OCI-LY7 (cell line): ENCODE data around the gene ERICH6. TPM values are rescaled to one million over a fixed set of nuclear protein-coding genes. Genes with fewer than 3 reads are reported as not detected.

Source experiments
- BruUV-seq: library from RNA; stranded (reverse); fragments of 400-500 nt; replicated peaks from 2 replicates; lab custom pipeline; 2021; lab: Mats Ljungman, UMichigan
- CTCF ChIA-PET: fragments of 300-600 bp; sonication (Branson Sonifier 250); formaldehyde crosslinking; loops from one replicate; lab custom pipeline; 2022; ENCODE audit warnings: antibody characterized with exemption; ENCODE audit not compliant: unreplicated experiment; lab: Charles Lee
- POLR2A ChIA-PET: fragments of 300-600 bp; sonication (Branson Sonifier 250); formaldehyde crosslinking; loops from one replicate; lab custom pipeline; 2022; ENCODE audit warnings: antibody characterized with exemption; lab: Charles Lee
- DNase-seq: peaks from one replicate; pipeline ENCODE4 v3.0.0-alpha.2; 2015; ENCODE audit warnings: low spot score
- H2AFZ ChIP-seq: fragments of 200-600 bp; sonication (generic), shearing (Covaris generic); 2 replicates; pipeline ENCODE4 v1.6.1; 2014; ENCODE audit warnings: mild to moderate bottlenecking, antibody characterized with exemption, low read length, moderate library complexity
- H3K27ac ChIP-seq: fragments of 200-600 bp; sonication (generic); 2 replicates; pipeline ENCODE4 v1.5.1; 2014; ENCODE audit warnings: mixed run types, low read depth, mild to moderate bottlenecking, moderate library complexity, low read length, inconsistent platforms; ENCODE audit not compliant: poor library complexity, severe bottlenecking
- H3K36me3 ChIP-seq: fragments of 200-600 bp; sonication (generic); 2 replicates; pipeline ENCODE4 v1.6.1; 2014; ENCODE audit warnings: mild to moderate bottlenecking, antibody characterized with exemption, low read length, moderate library complexity, mixed read lengths; ENCODE audit not compliant: insufficient read depth
- H3K4me1 ChIP-seq: fragments of 200-600 bp; sonication (generic); 2 replicates; pipeline ENCODE4 v1.5.1; 2014; ENCODE audit warnings: mild to moderate bottlenecking, low read length; ENCODE audit not compliant: insufficient read depth, poor library complexity, severe bottlenecking
- H3K4me2 ChIP-seq: fragments of 200-600 bp; sonication (generic); 2 replicates; pipeline ENCODE4 v1.6.1; 2014; ENCODE audit warnings: mild to moderate bottlenecking, low read length
- H3K4me3 ChIP-seq: fragments of 200-600 bp; sonication (generic); 2 replicates; pipeline ENCODE4 v1.5.1; 2014; ENCODE audit warnings: mild to moderate bottlenecking, low read depth, low read length; ENCODE audit not compliant: poor library complexity, severe bottlenecking
- H3K79me2 ChIP-seq: fragments of 200-600 bp; sonication (generic); 2 replicates; pipeline ENCODE4 v1.6.1; 2016; ENCODE audit warnings: low read depth, mild to moderate bottlenecking, low read length, moderate library complexity, mixed read lengths; ENCODE audit not compliant: insufficient read depth
- H3K9me2 ChIP-seq: fragments of 200-600 bp; sonication (generic); 2 replicates; pipeline ENCODE4 v1.6.1; 2016; ENCODE audit warnings: mild to moderate bottlenecking, low read length, mixed read lengths; ENCODE audit not compliant: insufficient read depth
- H3K9me3 ChIP-seq: fragments of 200-600 bp; sonication (generic); 2 replicates; pipeline ENCODE4 v1.6.1; 2014; ENCODE audit warnings: mild to moderate bottlenecking, mixed run types, low read length, mixed read lengths
- H4K20me1 ChIP-seq: fragments of 200-600 bp; sonication (generic); 2 replicates; pipeline ENCODE4 v1.6.1; 2014; ENCODE audit warnings: mild to moderate bottlenecking, antibody characterized with exemption, low read length, moderate library complexity, mixed read lengths; ENCODE audit not compliant: insufficient read depth
- CTCF ChIP-seq: fragments of 200-600 bp; sonication (generic); conservative IDR thresholded peaks from 2 replicates; pipeline ENCODE4 v1.5.1; 2014; ENCODE audit warnings: mild to moderate bottlenecking, antibody characterized with exemption, low read length, moderate library complexity, mixed read lengths
- EZH2phosphoT487 ChIP-seq: fragments of 200-600 bp; sonication (generic); IDR thresholded peaks from 2 replicates; pipeline ENCODE4 v1.6.1; 2018; ENCODE audit warnings: low read depth, borderline replicate concordance, mild to moderate bottlenecking, mixed run types, antibody characterized with exemption, low read length, moderate library complexity, mixed read lengths
- intact Hi-C: fragments of 100-400 bp; cut with micrococcal nuclease; formaldehyde crosslinking; loops from one replicate; pipeline ENCODE4 v1.10.0; 2022; ENCODE audit not compliant: unreplicated experiment
- total RNA-seq, 2 experiments: library from RNA; depleted of rRNA in 1 of 2; stranded (reverse); fragments of >200 nt in 1 of 2; shearing (Covaris generic) in 1 of 2; gene quantifications; 2 replicates each; pipeline ENCODE4 v1.2.3, GENCODE V29; 2014 to 2022

ERICH6 gene
- total RNA-seq, 2 experiments from 2014 or later, result 0.38 to 0.41 TPM

GRCh38 chr3:150613034-150613433, 90.7 kb downstream of the ERICH6 start:
- Histone ChIP-seq H2AFZ (no peak overlapping the region), H3K4me1 (peaks cover 28% of the 10 kb centered on the region), H3K9me2 (no peaks in the 10 kb centered on the region), H3K9me3 (peaks cover 27% of the 10 kb centered on the region), H3K79me2 (peaks cover 85% of the 10 kb centered on the region), H3K36me3 (peaks cover 83% of the 10 kb centered on the region), H3K4me2 (no peak overlapping the region), H3K4me3 (no peak overlapping the region), H3K27ac (no peak overlapping the region), H4K20me1 (peaks cover 40% of the 10 kb centered on the region)
- ChIA-PET CTCF (no interaction called here), POLR2A (interaction anchor here (0.5 to 1.0 kb wide), 4 partner anchors 12 to 91 kb away, joined by 3 to 6 read pairs (median 3); partner anchors contain the start of gene ERICH6)
- no peak for DNase-seq
- no TSS peak for BruUV-seq
- TF ChIP-seq EZH2phosphoT487 (no peak), CTCF (no peak)
- intact Hi-C loops, result no loop called here

- no peak for DNase-seq
- Histone ChIP-seq H2AFZ (no peak overlapping the region), H3K4me3 (no peak overlapping the region), H3K4me2 (no peak overlapping the region), H3K79me2 (peaks cover 85% of the 10 kb centered on the region), H3K9me3 (peaks cover 24% of the 10 kb centered on the region), H3K4me1 (peaks cover 33% of the 10 kb centered on the region), H3K9me2 (no peaks in the 10 kb centered on the region), H3K36me3 (peaks cover 83% of the 10 kb centered on the region), H4K20me1 (peaks cover 40% of the 10 kb centered on the region), H3K27ac (no peak overlapping the region)
- CTCF ChIA-PET, result no interaction called here
- BruUV-seq, result no TSS peak
- TF ChIP-seq CTCF, result no peak
- intact Hi-C loops, result no loop called here
- POLR2A ChIA-PET, result interaction anchor here (0.5 to 1.1 kb wide), 5 partner anchors 8 to 92 kb away, joined by 3 to 6 read pairs (median 3); partner anchors contain the start of gene ERICH6
Measured at GRCh38 chr3:150612494-150612893, 91.2 kb downstream of the ERICH6 start.

- Histone ChIP-seq H3K79me2 (peaks cover 85% of the 10 kb centered on the region), H3K9me2 (no peaks in the 10 kb centered on the region), H4K20me1 (peaks cover 41% of the 10 kb centered on the region), H3K4me1 (peaks cover 42% of the 10 kb centered on the region), H3K36me3 (peaks cover 83% of the 10 kb centered on the region), H2AFZ (no peak overlapping the region), H3K27ac (no peak overlapping the region), H3K4me3 (no peak overlapping the region), H3K4me2 (no peak overlapping the region), H3K9me3 (peaks cover 18% of the 10 kb centered on the region)
- CTCF ChIA-PET, result no interaction called here
- POLR2A ChIA-PET, result interaction anchor here (0.6 to 1.1 kb wide), 2 partner anchors 8 to 149 kb away, joined by 3 to 6 read pairs; no protein-coding TSS in a partner anchor
- DNase-seq, result no peak
- intact Hi-C loops, result no loop called here
- TF ChIP-seq CTCF, result no peak
- no peak for TF ChIP-seq EZH2phosphoT487
- BruUV-seq, result no TSS peak
Measured at GRCh38 chr3:150611666-150612065, 92.1 kb downstream of the ERICH6 start.
